Prostate gland (tissue), 2 donors: ENCODE data around the gene NT5DC1.

Experiments used
- POLR2A ChIP-seq: fragments of 450-650 bp; IDR thresholded peaks from one replicate; pipeline ENCODE4 v1.6.1; 2016; ENCODE audit warnings: antibody characterized with exemption, mild to moderate bottlenecking
- POLR2AphosphoS5 ChIP-seq: sonication (generic); formaldehyde crosslinking; IDR thresholded peaks from one replicate; pipeline ENCODE4 v1.6.1; 2017; ENCODE audit warnings: antibody characterized with exemption
- TF ChIP-seq, protein P1 (sequence below), 4 experiments: fragments of 200-600 bp in 2 of 4; fragments of 450-650 bp in 2 of 4; sonication (generic) in 2 of 4; IDR thresholded peaks; 1 replicate in 3 of 4; 2 replicates in 1 of 4; pipeline ENCODE4 v1.5.1; 2016 to 2019; ENCODE audit warnings: antibody characterized with exemption in 4 of 4, mild to moderate bottlenecking in 2 of 4, moderate library complexity in 2 of 4

DNA sequence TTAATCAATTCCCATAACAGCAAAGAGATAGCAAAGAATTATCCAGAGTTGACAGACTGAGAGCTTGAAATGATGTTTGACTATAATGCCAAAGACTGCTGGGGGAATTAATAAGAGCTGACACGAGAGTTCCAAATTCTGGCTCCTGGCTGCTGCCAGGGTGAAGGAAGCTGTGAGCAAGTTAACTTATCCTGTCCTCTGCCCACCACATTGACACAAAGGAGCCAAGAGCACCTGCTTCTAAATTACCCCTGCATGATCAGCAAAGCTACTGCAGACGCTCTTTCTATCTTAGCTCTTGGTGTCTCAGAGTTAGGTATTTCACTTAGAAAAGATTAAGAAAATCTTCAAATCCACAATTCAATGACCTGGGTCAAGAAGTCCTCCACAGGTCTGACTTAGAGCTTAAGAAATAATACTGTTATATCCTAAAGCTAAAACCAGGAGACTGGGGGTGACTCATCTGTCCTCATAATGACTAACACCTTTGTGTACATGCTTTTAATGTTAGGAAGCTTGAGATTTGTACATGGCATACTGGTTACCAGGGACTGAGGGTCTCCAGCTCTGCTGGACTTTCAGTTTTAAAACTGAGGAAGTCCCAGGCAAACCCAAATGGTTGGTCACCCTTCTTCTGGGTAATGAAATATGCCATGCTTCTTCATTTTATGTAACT, 26.8 kb upstream of the NT5DC1 start:
- TF ChIP-seq, protein P1, sequence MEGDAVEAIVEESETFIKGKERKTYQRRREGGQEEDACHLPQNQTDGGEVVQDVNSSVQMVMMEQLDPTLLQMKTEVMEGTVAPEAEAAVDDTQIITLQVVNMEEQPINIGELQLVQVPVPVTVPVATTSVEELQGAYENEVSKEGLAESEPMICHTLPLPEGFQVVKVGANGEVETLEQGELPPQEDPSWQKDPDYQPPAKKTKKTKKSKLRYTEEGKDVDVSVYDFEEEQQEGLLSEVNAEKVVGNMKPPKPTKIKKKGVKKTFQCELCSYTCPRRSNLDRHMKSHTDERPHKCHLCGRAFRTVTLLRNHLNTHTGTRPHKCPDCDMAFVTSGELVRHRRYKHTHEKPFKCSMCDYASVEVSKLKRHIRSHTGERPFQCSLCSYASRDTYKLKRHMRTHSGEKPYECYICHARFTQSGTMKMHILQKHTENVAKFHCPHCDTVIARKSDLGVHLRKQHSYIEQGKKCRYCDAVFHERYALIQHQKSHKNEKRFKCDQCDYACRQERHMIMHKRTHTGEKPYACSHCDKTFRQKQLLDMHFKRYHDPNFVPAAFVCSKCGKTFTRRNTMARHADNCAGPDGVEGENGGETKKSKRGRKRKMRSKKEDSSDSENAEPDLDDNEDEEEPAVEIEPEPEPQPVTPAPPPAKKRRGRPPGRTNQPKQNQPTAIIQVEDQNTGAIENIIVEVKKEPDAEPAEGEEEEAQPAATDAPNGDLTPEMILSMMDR (IDR thresholded peaks at IDR 0.05), result no peak
- TF ChIP-seq POLR2A, result no peak
- no peak for TF ChIP-seq POLR2AphosphoS5
